ENCODE measurements around the gene PNLIPRP3. TPM values are rescaled to one million over a fixed set of nuclear protein-coding genes. Genes with fewer than 3 reads are reported as not detected.

The PNLIPRP3 gene
- total and polyA plus RNA-seq, 12 donors: 0.11 to 0.14 (median 0.11) TPM; not detected in 9

DNA sequence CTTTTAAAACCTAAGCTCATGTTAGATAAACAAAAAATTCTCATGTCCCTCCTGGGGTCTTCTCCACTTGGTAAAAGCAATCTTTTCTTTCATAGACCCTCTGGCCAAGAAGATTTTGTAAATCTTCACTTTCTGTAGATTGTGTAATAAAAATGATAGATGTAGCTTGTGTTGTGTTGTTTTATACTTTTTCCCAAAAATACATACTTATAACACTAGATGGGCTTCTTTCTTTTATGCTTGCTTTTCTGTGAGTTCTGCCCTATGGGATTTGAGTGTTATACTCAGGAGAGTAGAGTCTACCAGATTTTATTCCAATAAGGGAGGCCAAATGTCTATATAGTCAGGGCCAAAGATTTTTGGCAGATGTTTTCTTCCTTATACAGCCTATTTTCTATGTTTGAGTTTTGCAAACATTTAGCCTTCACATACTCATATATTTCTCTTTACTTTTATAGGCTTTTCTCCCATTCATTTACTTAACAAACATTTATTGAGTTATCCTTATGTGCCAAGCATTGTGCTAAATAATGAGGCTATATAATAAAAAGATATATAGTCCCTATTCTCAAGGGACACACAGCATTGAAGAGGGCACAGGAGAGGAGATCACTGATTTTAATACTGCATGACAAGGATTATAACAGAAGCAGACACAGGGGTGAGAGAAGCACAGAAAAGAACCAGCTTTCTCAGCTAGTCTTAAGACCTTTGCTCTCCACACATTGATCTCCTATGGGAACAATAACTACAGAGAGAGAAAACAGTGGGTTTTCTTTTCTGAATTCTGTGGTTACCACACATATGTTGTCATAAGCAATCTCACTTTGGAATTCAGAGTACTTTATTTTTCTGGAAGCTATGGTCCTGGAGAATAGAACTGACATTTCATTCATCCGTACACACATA, 60.1 kb downstream of the PNLIPRP3 start:
- intact Hi-C loops (cut with DNase I): no loop called here
- no peak overlapping the region for H3K4me3 ChIP-seq
- no peak for TF ChIP-seq POLR2A (IDR thresholded peaks at IDR 0.05)
- TF ChIP-seq, protein P1, sequence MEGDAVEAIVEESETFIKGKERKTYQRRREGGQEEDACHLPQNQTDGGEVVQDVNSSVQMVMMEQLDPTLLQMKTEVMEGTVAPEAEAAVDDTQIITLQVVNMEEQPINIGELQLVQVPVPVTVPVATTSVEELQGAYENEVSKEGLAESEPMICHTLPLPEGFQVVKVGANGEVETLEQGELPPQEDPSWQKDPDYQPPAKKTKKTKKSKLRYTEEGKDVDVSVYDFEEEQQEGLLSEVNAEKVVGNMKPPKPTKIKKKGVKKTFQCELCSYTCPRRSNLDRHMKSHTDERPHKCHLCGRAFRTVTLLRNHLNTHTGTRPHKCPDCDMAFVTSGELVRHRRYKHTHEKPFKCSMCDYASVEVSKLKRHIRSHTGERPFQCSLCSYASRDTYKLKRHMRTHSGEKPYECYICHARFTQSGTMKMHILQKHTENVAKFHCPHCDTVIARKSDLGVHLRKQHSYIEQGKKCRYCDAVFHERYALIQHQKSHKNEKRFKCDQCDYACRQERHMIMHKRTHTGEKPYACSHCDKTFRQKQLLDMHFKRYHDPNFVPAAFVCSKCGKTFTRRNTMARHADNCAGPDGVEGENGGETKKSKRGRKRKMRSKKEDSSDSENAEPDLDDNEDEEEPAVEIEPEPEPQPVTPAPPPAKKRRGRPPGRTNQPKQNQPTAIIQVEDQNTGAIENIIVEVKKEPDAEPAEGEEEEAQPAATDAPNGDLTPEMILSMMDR (IDR thresholded peaks at IDR 0.05): no peak
- no peaks in the 10 kb centered on the region for H3K36me3 ChIP-seq (replicated peaks in 1 of 2)
- 78 to 88% (median 87%) methylated on average over 1 of the region's 1 CpG for WGBS, 4 donors
- peaks cover 3% of the 10 kb centered on the region for H3K27me3 ChIP-seq
- no peak for DNase-seq
- no peaks in the 10 kb centered on the region for H3K4me1 ChIP-seq (replicated peaks in 1 of 2)
- no peak overlapping the region for H3K27ac ChIP-seq
- no peaks in the 10 kb centered on the region for H3K9me3 ChIP-seq (replicated peaks in 1 of 3)

DNA sequence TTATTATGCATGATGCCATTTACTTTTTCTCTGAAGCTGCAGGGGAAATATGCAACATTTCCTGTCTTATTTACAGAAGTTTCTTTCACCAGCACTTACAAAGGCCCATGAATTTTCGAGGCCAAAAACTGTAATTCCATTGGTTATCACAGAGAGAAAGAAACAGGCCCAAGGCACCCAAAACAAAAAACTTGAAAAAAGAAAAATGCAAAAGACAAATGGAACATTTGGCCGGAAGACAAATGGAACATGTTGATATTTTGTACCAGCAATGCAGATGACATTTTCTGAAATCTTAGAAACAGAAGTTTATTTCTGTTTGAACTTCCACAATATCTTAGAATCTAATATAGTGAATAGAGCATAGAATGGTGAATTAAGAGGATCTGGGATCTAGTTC, 61.8 kb downstream of the PNLIPRP3 start:
- Histone ChIP-seq H3K27ac (no peak overlapping the region), H3K4me3 (no peak overlapping the region), H3K9me3 (replicated peaks in 1 of 3) (no peaks in the 10 kb centered on the region), H3K4me1 (replicated peaks in 1 of 2) (no peaks in the 10 kb centered on the region), H3K27me3 (peaks cover 3% of the 10 kb centered on the region), H3K36me3 (replicated peaks in 1 of 2) (no peaks in the 10 kb centered on the region)
- DNase-seq: no peak
- no peak for TF ChIP-seq POLR2A (IDR thresholded peaks at IDR 0.05)
- TF ChIP-seq, protein P1 (IDR thresholded peaks at IDR 0.05): no peak
- WGBS, 4 donors: 59 to 73% (median 66%) methylated on average over 2 of the region's 2 CpGs
- intact Hi-C loops (cut with DNase I): no loop called here

DNA sequence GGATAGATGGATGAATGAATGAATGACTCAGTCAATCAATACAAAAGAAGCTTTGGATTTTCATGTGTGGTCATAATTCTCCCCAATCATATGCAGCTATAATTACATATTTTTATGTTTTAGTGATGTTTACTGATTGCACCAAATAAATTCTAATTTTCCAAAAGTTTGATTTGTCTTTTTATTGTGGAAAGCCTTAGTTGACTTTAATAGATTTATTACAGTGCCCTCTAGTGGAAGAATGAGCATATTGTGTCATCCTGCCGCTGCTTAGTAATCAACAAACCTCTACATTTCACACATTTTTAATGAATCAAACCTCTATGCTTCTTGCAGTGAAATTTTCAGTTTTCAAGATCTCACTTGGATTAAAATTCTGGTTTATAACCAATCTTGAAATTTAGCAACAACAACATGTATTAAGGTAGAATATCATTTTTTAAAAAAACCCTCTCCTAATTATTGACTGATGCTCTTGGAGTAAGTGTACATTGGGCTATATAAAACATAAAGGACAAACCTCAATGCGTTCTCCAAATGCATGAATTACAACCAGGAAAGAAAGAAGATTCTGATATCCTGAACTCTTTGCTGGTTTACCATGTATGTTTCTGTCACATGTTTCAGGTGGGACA, 62.5 kb downstream of the PNLIPRP3 start:
- DNase-seq: no peak
- no peak overlapping the region for H3K27ac ChIP-seq
- no peaks in the 10 kb centered on the region for H3K4me1 ChIP-seq (replicated peaks in 1 of 2)
- TF ChIP-seq POLR2A (IDR thresholded peaks at IDR 0.05): no peak
- TF ChIP-seq, protein P1 (IDR thresholded peaks at IDR 0.05): peak; percentile 27 to 70 (median 44)
- intact Hi-C loops (cut with DNase I): no loop called here
- 9 to 20% (median 9%) methylated on average over 2 of the region's 2 CpGs for WGBS, 4 donors
- no peak overlapping the region for H3K4me3 ChIP-seq
- H3K9me3 ChIP-seq (replicated peaks in 1 of 3): no peaks in the 10 kb centered on the region
- peaks cover 3% of the 10 kb centered on the region for H3K27me3 ChIP-seq
- no peaks in the 10 kb centered on the region for H3K36me3 ChIP-seq (replicated peaks in 1 of 2)

DNA sequence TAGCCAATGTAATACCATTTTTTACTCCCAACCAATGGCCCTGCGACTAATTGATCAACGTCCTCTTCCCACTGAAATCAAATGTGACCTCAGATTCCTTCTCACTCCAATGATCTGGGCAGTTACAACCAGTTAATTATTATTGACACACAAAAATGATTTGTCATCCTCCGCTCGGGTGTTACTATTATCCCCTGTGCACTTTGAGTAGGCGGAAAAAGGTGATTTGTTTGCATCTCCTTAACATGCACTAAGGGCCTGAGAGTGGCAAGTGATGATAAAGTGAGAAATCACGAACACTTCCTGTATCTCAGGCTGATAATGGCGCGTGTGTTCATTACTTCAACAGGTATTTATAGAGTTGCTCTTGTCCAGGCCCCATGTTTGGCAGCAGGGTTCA, 77.1 kb downstream of the PNLIPRP3 start:
- H3K27ac ChIP-seq: no peak overlapping the region
- H3K9me3 ChIP-seq (replicated peaks in 1 of 3): no peaks in the 10 kb centered on the region
- no peak for DNase-seq
- no peak overlapping the region for H3K4me3 ChIP-seq
- TF ChIP-seq POLR2A (IDR thresholded peaks at IDR 0.05): no peak
- TF ChIP-seq, protein P1 (IDR thresholded peaks at IDR 0.05): no peak
- no peaks in the 10 kb centered on the region for H3K4me1 ChIP-seq (replicated peaks in 1 of 2)
- 67 to 72% (median 70%) methylated on average over 8 of the region's 8 CpGs for WGBS, 4 donors
- H3K27me3 ChIP-seq: no peaks in the 10 kb centered on the region
- intact Hi-C loops (cut with DNase I): no loop called here
- no peaks in the 10 kb centered on the region for H3K36me3 ChIP-seq (replicated peaks in 1 of 2)

Data from adrenal gland (tissue), 12 donors.